Heart right ventricle (tissue), 16 donors: Measurements from ENCODE around the gene SRP68. TPM values are rescaled to one million over a fixed set of nuclear protein-coding genes. Genes with fewer than 3 reads are reported as not detected.

Source experiments
- ATAC-seq, 8 donors: fragments of 200-7000 bp; cut with Tn5 transposase; one replicate each; pipeline ENCODE4 v1.9.1; 2020; ENCODE audit warnings: mild to moderate bottlenecking in 8 of 8, moderate library complexity in 8 of 8, moderate number of reproducible peaks in 1 of 8
- DNase-seq, 2 donors: peaks; one replicate each; pipeline ENCODE4 v3.0.0-alpha.2; 2020
- H3K27ac ChIP-seq, 10 donors: fragments of 200-600 bp; sonication (generic) in 2 of 10; one replicate each; pipeline versions ENCODE4 v1.5.0 to v1.8.0; 2020 to 2022; ENCODE audit warnings: mild to moderate bottlenecking in 3 of 10
- H3K27me3 ChIP-seq, 7 donors: fragments of 200-600 bp; one replicate each; pipeline ENCODE4 v1.8.0; 2021 to 2022; ENCODE audit warnings: mild to moderate bottlenecking in 2 of 7
- H3K36me3 ChIP-seq, 9 donors: fragments of 200-600 bp; sonication (generic) in 1 of 9; one replicate each; pipeline versions ENCODE4 v1.5.0 to v1.8.0; 2020 to 2022; ENCODE audit warnings: mild to moderate bottlenecking in 2 of 9
- H3K4me1 ChIP-seq, 9 donors: fragments of 200-600 bp; sonication (generic) in 1 of 9; one replicate each; pipeline versions ENCODE4 v1.5.0 to v1.8.0; 2020 to 2022; ENCODE audit warnings: mild to moderate bottlenecking in 4 of 9
- H3K4me3 ChIP-seq, 10 donors: fragments of 200-600 bp; sonication (generic) in 2 of 10; one replicate each; pipeline versions ENCODE4 v1.5.0 to v1.8.0; 2020 to 2022; ENCODE audit warnings: mild to moderate bottlenecking in 7 of 10, moderate library complexity in 2 of 10
- H3K9me3 ChIP-seq, 11 donors: fragments of 200-600 bp in 10 of 11; sonication (generic) in 2 of 11; one replicate each; pipeline versions ENCODE4 v1.5.0 to v1.8.0; 2013 to 2022; ENCODE audit warnings: mild to moderate bottlenecking in 2 of 11, control low read depth in 1 of 11, moderate library complexity in 1 of 11
- WGBS, 2 donors: extraction: QIAGEN DNeasy Blood & Tissue Kit; methylation state at CpG; one replicate each; pipeline ENCODE4 v1.1.7; 2013; ENCODE audit warnings: inconsistent platforms in 1 of 2; 5-methylcytosine and 5-hydroxymethylcytosine counted together
- intact Hi-C, 10 donors: fragments of 100-400 bp; cut with DNase I; formaldehyde crosslinking; loops; one replicate each; pipeline versions ENCODE4 v1.11.1 to v1.14.2; 2022
- polyA plus RNA-seq, 2 donors: library from polyadenylated mRNA; stranded (reverse); fragments of 200-250 nt; gene quantifications; one replicate each; pipeline ENCODE4 v1.2.3, GENCODE V29; 2013
- total RNA-seq, 10 donors: library from RNA; stranded (reverse); fragmentation: NEBNext Ultra II Directional in 3 of 10; extraction: Animal tissue kit (Norgen Biotek cat#: 25700) in 3 of 10; gene quantifications; one replicate each; pipeline versions ENCODE4 v1.2.1 to v1.2.4, GENCODE V29; 2021 to 2023
- TF ChIP-seq, protein P1 (sequence below), 9 donors: fragments of 200-600 bp; sonication (generic) in 2 of 9; IDR thresholded peaks; one replicate each; pipeline versions ENCODE4 v1.5.0 to v1.8.0; 2021 to 2022; ENCODE audit warnings: antibody characterized with exemption in 9 of 9, mild to moderate bottlenecking in 5 of 9, moderate library complexity in 1 of 9
- donor health status: Arrhythmogenic right ventricular cardiomyopathy.
- donor health status: ischemic (EF 13 %, LVEDD 7.1; RV severe dilation, severe dysfunction).
- donor health status: healthy with polysubstance abuse.
- donor health status: DM: no; HTN: yes; CAD: no.
- donor health status: DM: no; HTN: no; CAD: no.
- donor health status: ischemic (EF 25% LVEDD 6.9; RV normal size, moderate dysfunction).
- donor health status: ischemic (EF 25% LVEDD 5.7; RV mildly dilated, moderate dysfunction).
- donor health status: healthy.
- donor health status: DM: yes; HTN: yes; CAD: no.
- donor health status: Ischemic cardiomyopathy.
- donor health status: ischemic (EF 35%, LVEDD 5.7; RV mildly dilated, moderate dysfunction).
- donor health status: nonischemic (EF 11% LVEDD 7.7; RV severe dilation, severe dysfunction).
- donor health status: DM: yes; HTN: yes; CAD: no.
- donor health status: PGD.
- donor health status: ischemic (EF 29% LVEDD 5.4; RV normal size, mild dysfunction).
- donor health status: nonischemic (EF 23%, LVEDD 6.1; RV moderate dilation, normal function).

The SRP68 gene
- total and polyA plus RNA-seq, 12 donors, result 26.2 to 69.7 (median 61.7) TPM

DNA sequence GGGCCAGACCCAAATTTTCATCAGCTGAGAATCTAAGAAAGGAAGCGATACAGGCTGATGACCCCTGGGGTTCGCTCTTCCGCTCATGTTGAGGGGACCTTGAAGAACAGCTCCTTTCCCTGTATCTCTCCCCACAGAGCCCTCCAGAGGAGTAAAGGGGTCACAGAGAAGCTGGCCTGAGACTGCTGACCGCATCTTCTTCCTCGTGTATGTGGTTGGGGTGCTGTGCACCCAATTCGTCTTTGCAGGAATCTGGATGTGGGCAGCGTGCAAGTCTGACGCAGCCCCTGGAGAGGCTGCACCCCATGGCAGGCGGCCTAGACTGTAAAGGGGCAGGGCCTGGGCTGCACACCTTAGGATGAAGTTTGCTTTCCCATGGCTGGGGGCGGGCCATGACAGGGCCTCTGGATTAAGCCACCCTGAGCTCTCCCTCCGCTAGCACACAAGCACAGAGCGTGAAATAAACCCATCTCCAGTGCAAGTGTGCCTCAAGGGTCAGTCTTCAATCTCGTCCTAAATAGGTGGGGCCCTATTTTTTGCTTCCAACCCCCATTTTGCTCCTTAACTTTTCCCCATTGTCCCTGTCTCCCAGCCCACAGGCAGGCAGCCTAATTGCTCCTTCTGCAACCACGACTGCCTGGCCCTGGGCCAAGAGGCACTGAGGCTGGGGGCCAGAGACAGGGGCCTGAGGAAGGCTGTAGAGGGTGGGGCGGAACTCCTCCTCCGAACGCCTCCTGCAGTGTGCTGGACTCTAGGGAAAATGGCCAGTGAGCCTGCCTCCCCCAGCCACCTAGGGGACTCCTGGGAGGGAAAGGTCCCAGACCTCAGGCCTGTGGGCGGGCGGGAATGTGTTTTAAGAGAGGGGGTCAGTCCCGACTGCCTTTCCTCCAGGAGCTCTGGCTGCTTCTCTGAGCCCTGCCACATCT lies 10.3 kb upstream of the SRP68 start:
- Histone ChIP-seq H3K9me3 (no peaks in the 10 kb centered on the region), H3K4me1 (peaks cover 0 to 22% (median 10%) of the 10 kb centered on the region in 9 donors), H3K36me3 (peaks cover 0 to 59% (median 35%) of the 10 kb centered on the region in 9 donors), H3K27ac (no peak overlapping the region), H3K4me3 (no peak overlapping the region), H3K27me3 (peaks cover 0 to 32% (median 19%) of the 10 kb centered on the region in 7 donors)
- ATAC-seq, result peak in 1 of 8 donors; percentile 12
- intact Hi-C loops, result no loop called here
- WGBS, 2 donors, result 82 to 83% methylated on average over 19 to 20 of the region's 20 CpGs
- DNase-seq, result no peak
- TF ChIP-seq, protein P1, sequence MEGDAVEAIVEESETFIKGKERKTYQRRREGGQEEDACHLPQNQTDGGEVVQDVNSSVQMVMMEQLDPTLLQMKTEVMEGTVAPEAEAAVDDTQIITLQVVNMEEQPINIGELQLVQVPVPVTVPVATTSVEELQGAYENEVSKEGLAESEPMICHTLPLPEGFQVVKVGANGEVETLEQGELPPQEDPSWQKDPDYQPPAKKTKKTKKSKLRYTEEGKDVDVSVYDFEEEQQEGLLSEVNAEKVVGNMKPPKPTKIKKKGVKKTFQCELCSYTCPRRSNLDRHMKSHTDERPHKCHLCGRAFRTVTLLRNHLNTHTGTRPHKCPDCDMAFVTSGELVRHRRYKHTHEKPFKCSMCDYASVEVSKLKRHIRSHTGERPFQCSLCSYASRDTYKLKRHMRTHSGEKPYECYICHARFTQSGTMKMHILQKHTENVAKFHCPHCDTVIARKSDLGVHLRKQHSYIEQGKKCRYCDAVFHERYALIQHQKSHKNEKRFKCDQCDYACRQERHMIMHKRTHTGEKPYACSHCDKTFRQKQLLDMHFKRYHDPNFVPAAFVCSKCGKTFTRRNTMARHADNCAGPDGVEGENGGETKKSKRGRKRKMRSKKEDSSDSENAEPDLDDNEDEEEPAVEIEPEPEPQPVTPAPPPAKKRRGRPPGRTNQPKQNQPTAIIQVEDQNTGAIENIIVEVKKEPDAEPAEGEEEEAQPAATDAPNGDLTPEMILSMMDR (IDR thresholded peaks at IDR 0.05), result no peak

DNA sequence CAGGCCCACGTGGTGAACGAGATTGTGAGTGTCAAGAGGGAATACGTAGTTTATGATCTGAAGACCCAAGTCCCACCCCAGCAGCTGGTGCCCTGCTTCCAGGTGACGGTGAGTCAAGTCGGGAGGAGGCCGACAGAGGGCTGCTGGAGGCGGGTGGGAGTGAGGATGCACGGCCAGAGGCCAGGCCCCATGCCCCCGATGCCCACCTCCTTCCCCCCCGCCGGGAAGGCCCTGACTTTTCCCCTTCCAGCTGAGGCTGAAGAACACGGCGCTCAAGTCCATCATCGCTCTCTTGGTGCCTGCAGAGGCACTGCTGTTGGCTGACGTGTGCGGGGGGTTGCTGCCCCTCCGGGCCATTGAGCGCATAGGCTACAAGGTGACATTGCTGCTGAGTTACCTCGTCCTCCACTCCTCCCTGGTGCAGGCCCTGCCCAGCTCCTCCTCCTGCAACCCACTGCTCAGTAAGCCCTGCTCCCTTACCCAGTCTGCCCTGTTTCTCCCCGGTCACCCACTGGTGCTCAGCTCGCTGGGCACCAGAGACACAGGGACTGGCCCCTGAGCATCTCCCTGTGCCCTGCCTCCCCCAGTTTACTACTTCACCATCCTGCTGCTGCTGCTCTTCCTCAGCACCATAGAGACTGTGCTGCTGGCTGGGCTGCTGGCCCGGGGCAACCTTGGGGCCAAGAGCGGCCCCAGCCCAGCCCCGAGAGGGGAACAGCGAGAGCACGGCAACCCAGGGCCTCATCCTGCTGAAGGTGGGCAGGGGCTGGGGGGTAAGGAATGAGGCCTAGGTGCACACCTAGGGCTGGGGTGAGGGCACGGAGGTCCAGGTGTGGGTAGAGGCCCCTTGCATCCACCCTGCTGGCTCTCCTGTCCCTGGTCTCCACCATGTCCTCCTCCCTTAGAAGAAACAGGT lies 9.2 kb upstream of the SRP68 start:
- H3K27me3 ChIP-seq, result peaks cover 5 to 43% (median 30%) of the 10 kb centered on the region in 7 donors
- H3K4me1 ChIP-seq, result peaks cover 3 to 29% (median 17%) of the 10 kb centered on the region in 9 donors
- no peak overlapping the region for H3K4me3 ChIP-seq
- TF ChIP-seq, protein P1 (IDR thresholded peaks at IDR 0.05), result no peak
- H3K36me3 ChIP-seq, result peaks cover 0 to 49% (median 26%) of the 10 kb centered on the region in 9 donors
- no peaks in the 10 kb centered on the region for H3K9me3 ChIP-seq
- intact Hi-C loops, result no loop called here
- DNase-seq (no peak), ATAC-seq (peak in 3 of 8 donors; percentile 7 to 18 (median 17))
- WGBS, 2 donors, result 66 to 67% methylated on average over 27 of the region's 27 CpGs
- H3K27ac ChIP-seq, result no peak overlapping the region

DNA sequence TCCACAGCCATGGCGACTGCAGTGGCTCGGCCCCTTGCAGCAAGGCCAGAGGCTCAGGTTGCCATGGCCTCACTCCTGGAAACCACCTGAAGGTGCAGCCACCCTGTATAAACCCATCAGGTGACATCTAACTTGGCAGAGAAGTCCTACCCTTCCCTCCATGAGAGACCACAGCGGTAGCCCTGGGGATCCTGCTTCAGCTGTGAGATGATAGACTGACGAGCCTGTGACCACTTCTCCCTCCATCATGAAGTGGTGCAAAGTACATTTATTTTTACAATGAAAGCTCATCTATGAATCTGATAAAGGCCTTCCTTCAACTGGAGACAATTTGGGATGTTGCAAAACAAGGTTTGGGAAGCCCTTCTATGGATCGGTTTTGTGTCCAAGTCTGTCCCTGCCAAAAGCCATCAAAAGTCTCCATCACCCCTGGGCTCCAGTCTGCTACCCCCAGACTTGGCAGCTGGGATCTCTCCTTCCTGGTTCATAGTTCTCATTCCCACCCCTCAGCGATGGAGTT lies 8.5 kb upstream of the SRP68 start:
- 36 to 37% methylated on average over 6 of the region's 6 CpGs for WGBS, 2 donors
- intact Hi-C loops, result no loop called here
- H3K4me1 ChIP-seq, result peaks cover 4 to 36% (median 24%) of the 10 kb centered on the region in 9 donors
- peaks cover 13 to 50% (median 37%) of the 10 kb centered on the region in 7 donors for H3K27me3 ChIP-seq
- no peaks in the 10 kb centered on the region for H3K9me3 ChIP-seq
- TF ChIP-seq, protein P1 (IDR thresholded peaks at IDR 0.05), result no peak
- DNase-seq (no peak), ATAC-seq (peak in 2 of 8 donors; percentile 1 to 3)
- H3K27ac ChIP-seq, result no peak overlapping the region
- peaks cover 0 to 42% (median 19%) of the 10 kb centered on the region in 9 donors for H3K36me3 ChIP-seq
- no peak overlapping the region for H3K4me3 ChIP-seq
